Endothelial cell of umbilical vein (primary cell): Measurements from ENCODE around the gene IL36B. TPM values are rescaled to one million over a fixed set of nuclear protein-coding genes. Genes with fewer than 3 reads are reported as not detected.

ENCODE experiments used
- BruUV-seq: library from RNA; stranded (reverse); fragments of 400-500 nt; replicated peaks from 2 replicates; lab custom pipeline; 2021; lab: Mats Ljungman, UMichigan
- CTCF ChIA-PET: fragments of 300-600, 350-600 bp; sonication (Branson Sonifier 250); formaldehyde crosslinking; loops from one replicate; lab custom pipeline; 2021; ENCODE audit warnings: antibody characterized with exemption, inconsistent platforms; lab: Charles Lee
- POLR2A ChIA-PET: fragments of 300-600, 350-600 bp; sonication (Branson Sonifier 250); formaldehyde crosslinking; loops from one replicate; lab custom pipeline; 2021; ENCODE audit warnings: antibody characterized with exemption, inconsistent platforms; lab: Charles Lee
- DNase-seq: peaks from one replicate; pipeline ENCODE4 v3.0.0-alpha.2; 2011; ENCODE audit warnings: low read depth, low spot score
- FAIRE-seq: peaks from 2 replicates; lab custom pipeline; 2011; peaks lifted over from hg19 to GRCh38; lab: Jason Lieb, UNC
- H2AFZ ChIP-seq: 2 replicates; pipeline ENCODE4 v1.6.0; 2012; ENCODE audit warnings: low read depth, low read length, control low read depth, inconsistent platforms
- H3K27ac ChIP-seq: 2 replicates; pipeline ENCODE4 v1.5.1; 2011; ENCODE audit warnings: low read depth, mild to moderate bottlenecking, control low read depth, low read length, moderate library complexity; ENCODE audit not compliant: insufficient read depth
- H3K27me3 ChIP-seq, 2 experiments: 2 replicates each; pipeline versions ENCODE4 v1.6.0 to v1.6.1; 2011; ENCODE audit warnings: low read length in 2 of 2, mixed read lengths in 1 of 2; ENCODE audit not compliant: control insufficient read depth in 2 of 2, insufficient read depth in 2 of 2
- H3K36me3 ChIP-seq, 2 experiments: 2 replicates in 1 of 2; 3 replicates in 1 of 2; pipeline ENCODE4 v1.5.1; 2011; ENCODE audit warnings: low read length in 2 of 2, mild to moderate bottlenecking in 1 of 2, moderate library complexity in 1 of 2; ENCODE audit not compliant: control insufficient read depth in 2 of 2, insufficient read depth in 2 of 2; ENCODE audit errors: extremely low read depth in 1 of 2
- H3K4me1 ChIP-seq: 3 replicates; pipeline ENCODE4 v1.5.1; 2011; ENCODE audit warnings: mild to moderate bottlenecking, low read length; ENCODE audit not compliant: control insufficient read depth, insufficient read depth; ENCODE audit errors: extremely low read depth
- H3K4me2 ChIP-seq: 2 replicates; pipeline ENCODE4 v1.6.1; 2011; ENCODE audit warnings: low read length, control low read depth, mixed read lengths; ENCODE audit not compliant: insufficient read depth
- H3K4me3 ChIP-seq, 3 experiments: fragments of 200-600 bp in 1 of 3; sonication (generic), shearing (Covaris generic) in 1 of 3; replicated peaks in 1 of 3; 2 replicates each; pipeline ENCODE4 v1.5.1; 2011 to 2016; ENCODE audit warnings: control low read depth in 3 of 3, low read length in 3 of 3, mild to moderate bottlenecking in 2 of 3, inconsistent platforms in 1 of 3, low read depth in 1 of 3, moderate library complexity in 1 of 3; ENCODE audit not compliant: insufficient read depth in 1 of 3
- H3K79me2 ChIP-seq: 2 replicates; pipeline ENCODE4 v1.6.0; 2012; ENCODE audit warnings: low read length, inconsistent platforms; ENCODE audit not compliant: control insufficient read depth, insufficient read depth
- H3K9ac ChIP-seq: replicated peaks from 2 replicates; pipeline ENCODE3; 2011; ENCODE audit warnings: low read length, control low read depth; ENCODE audit not compliant: insufficient read depth; ENCODE audit errors: extremely low read depth
- H3K9me1 ChIP-seq: replicated peaks from 3 replicates; pipeline ENCODE4 v1.6.0; 2011; ENCODE audit warnings: mild to moderate bottlenecking, low read length; ENCODE audit not compliant: control insufficient read depth, insufficient read depth; ENCODE audit errors: extremely low read depth
- H3K9me3 ChIP-seq: replicated peaks from 2 replicates; pipeline ENCODE4 v1.5.1; 2012; ENCODE audit warnings: low read length, inconsistent platforms; ENCODE audit not compliant: control insufficient read depth, insufficient read depth
- H4K20me1 ChIP-seq: replicated peaks from 2 replicates; pipeline ENCODE3; 2011; ENCODE audit warnings: mild to moderate bottlenecking, low read length; ENCODE audit not compliant: control insufficient read depth, insufficient read depth; ENCODE audit errors: extremely low read depth
- EZH2 ChIP-seq: IDR thresholded peaks from 2 replicates; pipeline ENCODE4 v1.6.1; 2012; ENCODE audit warnings: borderline replicate concordance, low read depth, mild to moderate bottlenecking, moderate library complexity, low read length, inconsistent platforms; ENCODE audit not compliant: severe bottlenecking
- FOS ChIP-seq: IDR thresholded peaks from 2 replicates; pipeline ENCODE4 v1.6.1; 2011; ENCODE audit warnings: mild to moderate bottlenecking, low read length, moderate library complexity, borderline replicate concordance; ENCODE audit not compliant: insufficient read depth
- GATA2 ChIP-seq: IDR thresholded peaks from 2 replicates; pipeline ENCODE4 v1.7.0; 2011; ENCODE audit warnings: low read depth, mild to moderate bottlenecking, moderate library complexity, mixed read lengths, low read length; ENCODE audit not compliant: insufficient read length, insufficient read depth
- JUN ChIP-seq: IDR thresholded peaks from 2 replicates; pipeline ENCODE4 v1.6.1; 2011; ENCODE audit warnings: borderline replicate concordance, low read depth; ENCODE audit not compliant: insufficient read length, insufficient read depth
- MAX ChIP-seq: IDR thresholded peaks from 2 replicates; pipeline ENCODE4 v1.6.1; 2011; ENCODE audit not compliant: insufficient read depth, insufficient read length
- MYC ChIP-seq: IDR thresholded peaks from one replicate; pipeline ENCODE4 v1.6.1; 2011; ENCODE audit warnings: mild to moderate bottlenecking, low read depth, low read length
- POLR2A ChIP-seq: IDR thresholded peaks from 2 replicates; pipeline ENCODE4 v1.6.1; 2012; ENCODE audit warnings: low read depth, mild to moderate bottlenecking, control low read depth, low read length
- POLR2AphosphoS5 ChIP-seq: IDR thresholded peaks from 2 replicates; pipeline ENCODE4 v1.6.1; 2012; ENCODE audit warnings: low read depth, mild to moderate bottlenecking, control low read depth, low read length, moderate library complexity; ENCODE audit not compliant: insufficient read depth
- dilution Hi-C: fragments of 300-500 bp; cut with MboI; formaldehyde crosslinking; loops from one replicate; pipeline ENCODE4 v1.15.0; 2019; ENCODE audit warnings: low sequenced_read_pairs; ENCODE audit not compliant: extremely low pct_ligation_motif_present
- intact Hi-C: fragments of 100-400 bp; cut with micrococcal nuclease; formaldehyde crosslinking; loops from one replicate; pipeline ENCODE4 v1.10.0; 2022
- polyA plus RNA-seq, 4 experiments: library from polyadenylated mRNA; depleted of rRNA in 3 of 4; stranded (reverse) in 3 of 4; unstranded in 1 of 4; fragments of >200 nt; gene quantifications; 2 replicates each; pipeline versions ENCODE4 v1.2.1 to v1.2.3, GENCODE V29; 2011 to 2012; ENCODE audit warnings: missing spikeins in 1 of 4
- total RNA-seq: library from RNA; stranded (reverse); gene quantifications from 2 replicates; pipeline ENCODE4 v1.2.3, GENCODE V29; 2021
- TF ChIP-seq, protein P1 (sequence below), 2 donors: IDR thresholded peaks; 1 replicate in 1 of 2; 2 replicates in 1 of 2; pipeline ENCODE4 v1.5.1; 2011; ENCODE audit warnings: low read length in 2 of 2, mild to moderate bottlenecking in 2 of 2, moderate library complexity in 2 of 2, control low read depth in 1 of 2, inconsistent platforms in 1 of 2, low read depth in 1 of 2; ENCODE audit not compliant: insufficient read depth in 1 of 2; ENCODE audit errors: extremely low read depth in 1 of 2

Gene IL36B
- total and polyA plus RNA-seq, 2 donors (not counting 3 experiments of a cell fraction or from before 2014, with no cell fraction given) = not detected

- H3K9me3 ChIP-seq = no peaks in the 10 kb centered on the region
- ChIA-PET POLR2A (no interaction called here), CTCF (no interaction called here)
- no peaks in the 10 kb centered on the region for H4K20me1 ChIP-seq
- H3K4me2 ChIP-seq = no peak overlapping the region
- BruUV-seq = no TSS peak
- intact Hi-C loops (no loop called here), dilution Hi-C loops (no loop called here)
- TF ChIP-seq GATA2 (no peak), POLR2A (no peak), MYC (no peak), JUN (no peak)
- no peak overlapping the region for H3K4me3 ChIP-seq
- no peaks in the 10 kb centered on the region for H3K4me1 ChIP-seq
- no peaks in the 10 kb centered on the region for H3K27me3 ChIP-seq
- no peak overlapping the region for H3K9ac ChIP-seq
- no peaks in the 10 kb centered on the region for H3K79me2 ChIP-seq
- DNase-seq = no peak
- FAIRE-seq = no peak
- H3K9me1 ChIP-seq = no peaks in the 10 kb centered on the region
- H3K36me3 ChIP-seq = no peaks in the 10 kb centered on the region
- H2AFZ ChIP-seq = no peak overlapping the region
- H3K27ac ChIP-seq = no peak overlapping the region
Measured at GRCh38 chr2:113061896-113062770, 9.5 kb upstream of the IL36B start.

DNA sequence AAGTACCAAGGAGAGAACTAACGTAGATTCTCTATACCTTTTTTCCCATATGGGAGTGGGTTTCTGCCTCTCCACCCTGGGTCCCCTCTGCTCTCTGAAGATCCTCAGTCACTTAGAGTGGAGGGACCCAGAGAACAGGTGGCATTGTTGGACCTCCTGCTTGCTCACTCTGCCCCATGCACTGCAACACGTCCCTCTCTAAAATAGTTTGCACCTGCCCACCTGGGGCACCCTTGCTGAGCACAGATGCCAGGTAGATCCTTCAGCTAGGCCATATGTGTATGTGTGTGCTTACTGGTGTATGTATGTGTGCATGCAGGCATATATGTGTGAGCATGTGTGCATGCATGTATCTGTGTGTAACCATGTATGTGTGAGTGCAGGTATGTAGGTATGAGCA, 8.6 kb upstream of the IL36B start:
- TF ChIP-seq POLR2A (no peak), JUN (no peak), MAX (no peak), POLR2AphosphoS5 (no peak), EZH2 (no peak), FOS (no peak), MYC (no peak), GATA2 (no peak)
- TF ChIP-seq, protein P1, sequence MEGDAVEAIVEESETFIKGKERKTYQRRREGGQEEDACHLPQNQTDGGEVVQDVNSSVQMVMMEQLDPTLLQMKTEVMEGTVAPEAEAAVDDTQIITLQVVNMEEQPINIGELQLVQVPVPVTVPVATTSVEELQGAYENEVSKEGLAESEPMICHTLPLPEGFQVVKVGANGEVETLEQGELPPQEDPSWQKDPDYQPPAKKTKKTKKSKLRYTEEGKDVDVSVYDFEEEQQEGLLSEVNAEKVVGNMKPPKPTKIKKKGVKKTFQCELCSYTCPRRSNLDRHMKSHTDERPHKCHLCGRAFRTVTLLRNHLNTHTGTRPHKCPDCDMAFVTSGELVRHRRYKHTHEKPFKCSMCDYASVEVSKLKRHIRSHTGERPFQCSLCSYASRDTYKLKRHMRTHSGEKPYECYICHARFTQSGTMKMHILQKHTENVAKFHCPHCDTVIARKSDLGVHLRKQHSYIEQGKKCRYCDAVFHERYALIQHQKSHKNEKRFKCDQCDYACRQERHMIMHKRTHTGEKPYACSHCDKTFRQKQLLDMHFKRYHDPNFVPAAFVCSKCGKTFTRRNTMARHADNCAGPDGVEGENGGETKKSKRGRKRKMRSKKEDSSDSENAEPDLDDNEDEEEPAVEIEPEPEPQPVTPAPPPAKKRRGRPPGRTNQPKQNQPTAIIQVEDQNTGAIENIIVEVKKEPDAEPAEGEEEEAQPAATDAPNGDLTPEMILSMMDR (IDR thresholded peaks at IDR 0.05; ENCODE audit: extremely low read depth in 1 of 2, insufficient read depth in 1 of 2, low read depth in 1 of 2, low read length in 2 of 2) = no peak
- Histone ChIP-seq H3K9me3 (no peaks in the 10 kb centered on the region), H3K27me3 (no peaks in the 10 kb centered on the region), H3K4me3 (no peak overlapping the region), H3K9ac (no peak overlapping the region), H3K79me2 (no peaks in the 10 kb centered on the region), H3K4me1 (no peaks in the 10 kb centered on the region), H3K4me2 (no peak overlapping the region), H3K27ac (no peak overlapping the region), H3K36me3 (no peaks in the 10 kb centered on the region), H3K9me1 (no peaks in the 10 kb centered on the region), H2AFZ (no peak overlapping the region), H4K20me1 (no peaks in the 10 kb centered on the region)
- no TSS peak for BruUV-seq
- no peak for DNase-seq
- no peak for FAIRE-seq
- dilution Hi-C loops (no loop called here), intact Hi-C loops (no loop called here)
- CTCF ChIA-PET = no interaction called here
- POLR2A ChIA-PET = no interaction called here
